SU-DHL-6 (cell line): Measurements from ENCODE around the gene LIMS4.
"Not testable (repeated sequence)": the region's sequence is repeated elsewhere in the genome, so short reads cannot be mapped to it uniquely, and the experiment has no call there.

Experiments used
- CTCF ChIP-seq: fragments of 200-600 bp; sonication (generic); IDR thresholded peaks from one replicate; pipeline ENCODE4 v1.5.1; 2017; ENCODE audit warnings: antibody characterized with exemption, mild to moderate bottlenecking, low read length, moderate library complexity; ENCODE audit not compliant: insufficient read depth, poor library complexity, severe bottlenecking
- EZH2phosphoT487 ChIP-seq: fragments of 200-600 bp; sonication (generic), shearing (Covaris generic); conservative IDR thresholded peaks from 2 replicates; pipeline ENCODE4 v1.6.1; 2018; ENCODE audit warnings: mild to moderate bottlenecking, antibody characterized with exemption, low read length, moderate library complexity, mixed read lengths

DNA sequence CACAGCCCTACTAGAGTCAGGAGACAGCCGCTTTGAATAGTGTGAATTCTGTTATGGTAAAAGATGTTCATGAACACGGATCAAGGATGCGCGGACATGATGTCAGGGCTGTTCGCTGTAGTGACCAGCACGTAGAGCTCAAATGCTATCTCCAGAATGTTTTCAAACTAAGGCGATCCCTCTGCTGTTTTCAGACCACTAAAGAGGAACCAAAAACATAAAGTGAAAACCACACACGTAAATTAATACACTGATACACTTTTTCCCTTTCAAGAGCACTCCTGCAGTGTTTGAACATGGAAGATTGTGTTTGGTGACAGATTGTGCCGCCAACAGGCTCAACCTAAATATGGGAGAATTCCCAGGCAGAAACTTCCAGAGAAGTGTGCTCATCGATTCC, 73.2 kb downstream of the LIMS4 start:
- not testable (repeated sequence) for TF ChIP-seq CTCF, EZH2phosphoT487
